Stomach (tissue), 4 donors: ENCODE data around the gene ATCAY.

Experiments used
- EP300 ChIP-seq: sonication (generic); formaldehyde crosslinking; IDR thresholded peaks from one replicate; pipeline ENCODE4 v1.6.1; 2017; ENCODE audit warnings: antibody characterized with exemption
- TF ChIP-seq, protein P1 (sequence below), 7 experiments: fragments of 450-650 bp in 4 of 7; fragments of 200-600 bp in 3 of 7; sonication (generic) in 3 of 7; IDR thresholded peaks; one replicate each; pipeline ENCODE4 v1.5.1; 2016 to 2019; ENCODE audit warnings: antibody characterized with exemption in 7 of 7, control low read depth in 2 of 7, mild to moderate bottlenecking in 1 of 7

DNA sequence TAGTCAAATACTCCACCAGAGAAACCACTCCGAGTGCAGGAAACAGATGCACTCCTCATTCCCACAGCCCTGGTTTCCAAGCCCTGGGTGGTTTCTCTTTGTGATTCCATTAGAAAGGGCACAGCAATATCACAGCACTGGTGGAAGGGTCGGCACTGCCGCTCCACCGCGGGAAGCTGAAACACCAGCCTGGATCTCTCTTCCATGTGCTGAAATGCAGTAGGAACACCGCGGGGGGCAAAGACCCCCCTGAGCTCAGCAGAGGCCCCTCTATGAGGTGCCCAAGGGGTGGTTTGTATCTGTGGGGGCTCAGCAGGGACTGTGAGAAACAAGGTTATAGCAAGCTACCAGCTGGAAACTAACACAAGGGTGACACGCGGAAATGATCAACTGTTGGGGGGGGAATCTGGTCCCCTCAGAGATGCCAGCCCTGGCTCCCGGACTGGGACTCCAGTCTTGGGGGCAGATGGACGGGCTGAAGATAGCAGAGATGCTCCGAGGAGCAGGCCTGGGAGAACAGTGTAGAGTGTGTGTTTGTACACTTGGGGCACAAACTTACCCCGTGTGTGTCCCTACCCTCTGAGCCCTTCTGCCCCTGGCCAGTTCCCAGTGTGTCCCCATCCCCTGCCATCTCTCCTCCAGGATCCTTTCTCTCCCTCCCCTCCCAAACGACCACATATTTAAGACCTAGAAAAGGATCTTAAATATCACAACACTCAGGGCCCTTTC is 13.4 kb upstream of the ATCAY start:
- TF ChIP-seq EP300 = no peak
- TF ChIP-seq, protein P1, sequence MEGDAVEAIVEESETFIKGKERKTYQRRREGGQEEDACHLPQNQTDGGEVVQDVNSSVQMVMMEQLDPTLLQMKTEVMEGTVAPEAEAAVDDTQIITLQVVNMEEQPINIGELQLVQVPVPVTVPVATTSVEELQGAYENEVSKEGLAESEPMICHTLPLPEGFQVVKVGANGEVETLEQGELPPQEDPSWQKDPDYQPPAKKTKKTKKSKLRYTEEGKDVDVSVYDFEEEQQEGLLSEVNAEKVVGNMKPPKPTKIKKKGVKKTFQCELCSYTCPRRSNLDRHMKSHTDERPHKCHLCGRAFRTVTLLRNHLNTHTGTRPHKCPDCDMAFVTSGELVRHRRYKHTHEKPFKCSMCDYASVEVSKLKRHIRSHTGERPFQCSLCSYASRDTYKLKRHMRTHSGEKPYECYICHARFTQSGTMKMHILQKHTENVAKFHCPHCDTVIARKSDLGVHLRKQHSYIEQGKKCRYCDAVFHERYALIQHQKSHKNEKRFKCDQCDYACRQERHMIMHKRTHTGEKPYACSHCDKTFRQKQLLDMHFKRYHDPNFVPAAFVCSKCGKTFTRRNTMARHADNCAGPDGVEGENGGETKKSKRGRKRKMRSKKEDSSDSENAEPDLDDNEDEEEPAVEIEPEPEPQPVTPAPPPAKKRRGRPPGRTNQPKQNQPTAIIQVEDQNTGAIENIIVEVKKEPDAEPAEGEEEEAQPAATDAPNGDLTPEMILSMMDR (IDR thresholded peaks at IDR 0.05) = no peak
